SK-N-SH (cell line): ENCODE results near the gene TMEM97. TPM values are rescaled to one million over a fixed set of nuclear protein-coding genes. Genes with fewer than 3 reads are reported as not detected.

Experiments used
- CTCF ChIA-PET: fragments of 300-600, 350-600 bp; formaldehyde crosslinking; extraction: SDS; loops from one replicate; lab custom pipeline; 2021; lab: Yijun Ruan, JAX
- POLR2A ChIA-PET: fragments of 350-600 bp; sonication (Branson Sonifier 250); formaldehyde crosslinking; extraction: SDS; loops from one replicate; lab custom pipeline; 2020; ENCODE audit warnings: antibody characterized with exemption, inconsistent platforms; lab: Yijun Ruan, JAX
- DNase-seq: peaks from one replicate; pipeline ENCODE4 v3.0.0; 2012
- H2AFZ ChIP-seq: fragments of 200-600 bp; sonication (generic); 2 replicates; pipeline ENCODE4 v1.8.1; 2016; ENCODE audit warnings: antibody characterized with exemption, mild to moderate bottlenecking, low read depth
- H3F3A ChIP-seq: fragments of 200-600 bp; sonication (generic); replicated peaks from 2 replicates; pipeline ENCODE3; 2016; ENCODE audit warnings: antibody characterized with exemption, mild to moderate bottlenecking; ENCODE audit not compliant: insufficient read depth
- H3K27ac ChIP-seq, 2 experiments: fragments of 200-500 bp in 1 of 2; fragments of 200-600 bp in 1 of 2; sonication (Bioruptor generic) in 1 of 2; sonication (generic), shearing (Covaris generic) in 1 of 2; 2 replicates each; pipeline versions ENCODE4 v1.5.1 to v1.6.1; 2014 to 2016; ENCODE audit warnings: low read depth in 2 of 2, inconsistent platforms in 1 of 2, low read length in 1 of 2, mild to moderate bottlenecking in 1 of 2, mixed read lengths in 1 of 2
- H3K27me3 ChIP-seq: fragments of 200-600 bp; sonication (generic), shearing (Covaris generic); 2 replicates; pipeline ENCODE4 v1.6.1; 2016; ENCODE audit warnings: mixed run types; ENCODE audit not compliant: insufficient read depth
- H3K36me3 ChIP-seq, 2 experiments: fragments of 200-500 bp in 1 of 2; fragments of 200-600 bp in 1 of 2; sonication (Bioruptor generic) in 1 of 2; sonication (generic) in 1 of 2; replicated peaks in 1 of 2; 2 replicates each; pipeline versions ENCODE3 to v1.5.1; 2014 to 2016; ENCODE audit warnings: low read length in 1 of 2, mild to moderate bottlenecking in 1 of 2; ENCODE audit not compliant: insufficient read depth in 2 of 2, control insufficient read depth in 1 of 2
- H3K4me1 ChIP-seq, 2 experiments: fragments of 200-500 bp in 1 of 2; fragments of 200-600 bp in 1 of 2; sonication (Bioruptor generic) in 1 of 2; sonication (generic), shearing (Covaris generic) in 1 of 2; 2 replicates each; pipeline versions ENCODE4 v1.5.1 to v1.6.1; 2014 to 2016; ENCODE audit warnings: low read depth in 1 of 2, low read length in 1 of 2, mixed run types in 1 of 2; ENCODE audit not compliant: insufficient read depth in 2 of 2, control insufficient read depth in 1 of 2
- H3K4me2 ChIP-seq: fragments of 200-600 bp; sonication (generic), shearing (Covaris generic); 2 replicates; pipeline ENCODE4 v1.6.1; 2017; ENCODE audit warnings: mixed run types
- H3K4me3 ChIP-seq, 2 experiments: fragments of 200-500 bp in 1 of 2; fragments of 200-600 bp in 1 of 2; sonication (Bioruptor generic) in 1 of 2; sonication (generic), shearing (Covaris generic) in 1 of 2; 2 replicates each; pipeline versions ENCODE4 v1.5.1 to v1.8.1; 2014 to 2016; ENCODE audit warnings: low read depth in 2 of 2, inconsistent platforms in 1 of 2, low read length in 1 of 2, mild to moderate bottlenecking in 1 of 2, mixed read lengths in 1 of 2, moderate library complexity in 1 of 2
- H3K79me2 ChIP-seq: fragments of 200-600 bp; sonication (generic); 2 replicates; pipeline ENCODE4 v1.8.1; 2017; ENCODE audit warnings: mild to moderate bottlenecking; ENCODE audit not compliant: insufficient read depth
- H3K9ac ChIP-seq: fragments of 200-600 bp; sonication (generic); 2 replicates; pipeline ENCODE4 v1.6.1; 2017; ENCODE audit warnings: mixed run types
- H3K9me2 ChIP-seq: fragments of 200-600 bp; sonication (generic); 2 replicates; pipeline ENCODE4 v1.6.1; 2017; ENCODE audit warnings: mixed run types
- H3K9me3 ChIP-seq: fragments of 200-600 bp; sonication (generic); 2 replicates; pipeline ENCODE4 v1.6.1; 2017; ENCODE audit warnings: mixed run types, mild to moderate bottlenecking, moderate library complexity
- H4K20me1 ChIP-seq: fragments of 200-600 bp; sonication (generic); 2 replicates; pipeline ENCODE4 v1.6.1; 2017; ENCODE audit warnings: mild to moderate bottlenecking, mixed run types; ENCODE audit not compliant: insufficient read depth
- FOSL2 ChIP-seq: IDR thresholded peaks from 2 replicates; pipeline ENCODE4 v1.4.0; 2012; ENCODE audit warnings: low read depth, mild to moderate bottlenecking, moderate library complexity, borderline replicate concordance
- FOXM1 ChIP-seq: IDR thresholded peaks from 2 replicates; pipeline ENCODE4 v1.4.0; 2012; ENCODE audit warnings: low read depth, mild to moderate bottlenecking
- GATA2 ChIP-seq: sonication (generic); formaldehyde crosslinking; IDR thresholded peaks from 2 replicates; pipeline ENCODE4 v1.5.0; 2020; ENCODE audit warnings: mild to moderate bottlenecking, missing genetic modification reagents
- JUND ChIP-seq: IDR thresholded peaks from 2 replicates; pipeline ENCODE4 v1.4.0; 2012
- POLR2AphosphoS5 ChIP-seq: IDR thresholded peaks from 2 replicates; pipeline ENCODE4 v1.6.1; 2012; ENCODE audit warnings: low read depth, low read length
- RAD21 ChIP-seq: IDR thresholded peaks from 2 replicates; pipeline ENCODE4 v1.6.1; 2012; ENCODE audit warnings: mild to moderate bottlenecking, low read length
- RFX5 ChIP-seq: IDR thresholded peaks from 2 replicates; pipeline ENCODE4 v1.6.1; 2012; ENCODE audit warnings: mild to moderate bottlenecking, improper control_type of control experiment, low read length
- WGBS: methylation state at CpG from one replicate; pipeline ENCODE4 v1.1.6; 2017; ENCODE audit warnings: low lambda C conversion rate; 5-methylcytosine and 5-hydroxymethylcytosine counted together
- polyA plus RNA-seq, 3 experiments: library from polyadenylated mRNA; depleted of rRNA; stranded (reverse); fragments of >200 nt; gene quantifications; 2 replicates each; pipeline ENCODE4 v1.2.3, GENCODE V29; 2012
- TF ChIP-seq, protein P1 (sequence below): IDR thresholded peaks from 2 replicates; pipeline ENCODE4 v1.4.0; 2012; ENCODE audit warnings: low read depth, borderline replicate concordance
- TF ChIP-seq, protein P2 (sequence below): IDR thresholded peaks from 2 replicates; pipeline ENCODE4; 2012

TMEM97 gene
- polyA plus RNA-seq, 1 of the 3 experiments (the other 2 are of a cell fraction), result 8.6 TPM

DNA sequence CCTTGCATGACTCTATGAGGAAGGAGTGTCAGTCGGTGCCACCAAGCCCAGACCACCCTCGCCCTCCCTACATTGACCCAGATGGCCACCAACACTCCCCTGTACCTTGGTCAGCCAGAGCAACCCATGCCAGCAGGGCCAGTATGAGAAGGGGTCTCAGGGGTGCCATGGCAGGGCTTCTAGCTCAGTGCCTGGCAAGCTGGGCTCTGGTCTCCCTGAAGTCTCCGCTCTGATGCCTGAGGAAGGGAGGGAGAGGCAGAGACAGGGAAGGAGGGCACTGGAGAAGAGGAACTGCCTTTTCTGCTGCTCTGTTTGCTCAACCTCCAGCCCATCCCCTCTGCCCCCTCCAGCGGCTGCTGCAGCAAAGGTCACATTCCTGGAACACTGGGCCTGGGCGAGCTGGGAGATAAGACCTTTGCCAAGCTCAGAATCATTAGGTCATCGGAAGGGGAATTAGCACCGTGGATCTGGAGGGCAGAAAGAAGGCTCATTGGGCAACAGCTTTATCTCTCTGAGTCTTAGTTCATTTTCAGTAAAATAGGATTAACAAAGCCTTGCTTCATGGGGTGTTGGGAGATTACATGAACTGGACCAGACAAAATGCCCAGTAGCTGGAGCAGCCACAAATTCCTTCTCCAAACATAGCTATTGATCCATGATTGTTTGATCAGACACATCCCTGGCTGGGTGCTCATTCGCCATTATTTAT lies 51.2 kb downstream of the TMEM97 start, which contains the start of gene VTN:
Gene VTN, minus strand, starts transcription at position 273 of the 709 bp plus-strand sequence. Its CDS starts 104 bp downstream, at position 169.
- DNase-seq, result peak; percentile 78
- Histone ChIP-seq H3F3A (peaks cover 18% of the 10 kb centered on the region), H3K79me2 (peaks cover 26% of the 10 kb centered on the region), H3K4me3 (peak within 1 kb of the TSS; percentile 60 to 84; a peak in 3 of 4 replicates), H3K9me2 (no peaks in the 10 kb centered on the region), H3K36me3 (no peaks in the 10 kb centered on the region), H2AFZ (0 out of 2 replicates have a peak within 1 kb of the TSS, but pooled peaks have one; percentile 49), H4K20me1 (peaks cover 25% of the 10 kb centered on the region), H3K4me1 (peaks cover 15 to 28% of the 10 kb centered on the region in 2 experiments), H3K9ac (peak within 1 kb of the TSS; percentile 41), H3K27ac (peak within 1 kb of the TSS; percentile 67 to 85), H3K4me2 (peak within 1 kb of the TSS; percentile 96), H3K27me3 (no peaks in the 10 kb centered on the region), H3K9me3 (no peaks in the 10 kb centered on the region)
- ChIA-PET CTCF (interaction anchor here (0.9 to 1.8 kb wide), 8 partner anchors 9 to 565 kb away, joined by 3 to 7 read pairs (median 3); partner anchors contain the start of genes IFT20, POLDIP2 and TNFAIP1), POLR2A (interaction anchor here (0.7 to 4.5 kb wide), 4 partner anchors 12 to 35 kb away, joined by 3 to 34 read pairs (median 8); partner anchors contain the start of genes IFT20, POLDIP2 and TNFAIP1)
- 36% methylated on average over 8 of the region's 8 CpGs for WGBS
- TF ChIP-seq FOSL2, result no peak
- no peak for TF ChIP-seq FOXM1
- TF ChIP-seq GATA2 (CRISPR knock-in tag), result peak; percentile 61
- peak; percentile 38; the same call in 1 of the 2 replicates for TF ChIP-seq RAD21
- TF ChIP-seq, protein P1, sequence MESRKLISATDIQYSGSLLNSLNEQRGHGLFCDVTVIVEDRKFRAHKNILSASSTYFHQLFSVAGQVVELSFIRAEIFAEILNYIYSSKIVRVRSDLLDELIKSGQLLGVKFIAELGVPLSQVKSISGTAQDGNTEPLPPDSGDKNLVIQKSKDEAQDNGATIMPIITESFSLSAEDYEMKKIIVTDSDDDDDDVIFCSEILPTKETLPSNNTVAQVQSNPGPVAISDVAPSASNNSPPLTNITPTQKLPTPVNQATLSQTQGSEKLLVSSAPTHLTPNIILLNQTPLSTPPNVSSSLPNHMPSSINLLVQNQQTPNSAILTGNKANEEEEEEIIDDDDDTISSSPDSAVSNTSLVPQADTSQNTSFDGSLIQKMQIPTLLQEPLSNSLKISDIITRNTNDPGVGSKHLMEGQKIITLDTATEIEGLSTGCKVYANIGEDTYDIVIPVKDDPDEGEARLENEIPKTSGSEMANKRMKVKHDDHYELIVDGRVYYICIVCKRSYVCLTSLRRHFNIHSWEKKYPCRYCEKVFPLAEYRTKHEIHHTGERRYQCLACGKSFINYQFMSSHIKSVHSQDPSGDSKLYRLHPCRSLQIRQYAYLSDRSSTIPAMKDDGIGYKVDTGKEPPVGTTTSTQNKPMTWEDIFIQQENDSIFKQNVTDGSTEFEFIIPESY, result no peak
- TF ChIP-seq POLR2AphosphoS5, result no peak
- no peak for TF ChIP-seq JUND
- no peak for TF ChIP-seq RFX5

DNA sequence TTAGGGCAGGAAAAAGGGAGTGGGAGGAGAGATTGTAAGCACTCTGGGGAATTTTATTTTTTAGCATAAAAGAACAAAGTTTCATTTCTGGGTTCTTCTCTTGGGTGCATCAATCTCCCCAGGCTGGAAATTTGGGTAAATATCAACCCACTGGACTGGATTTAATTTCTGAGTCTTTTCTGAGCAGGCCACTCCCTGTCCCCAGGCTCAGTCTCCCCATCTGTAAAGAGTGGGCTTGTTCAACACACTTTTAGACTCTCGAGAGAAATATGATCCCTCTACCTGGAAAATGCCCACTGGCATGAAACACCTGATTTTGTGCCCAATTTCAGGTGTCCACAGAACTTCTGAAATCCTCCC lies 51.7 kb downstream of the TMEM97 start:
- Histone ChIP-seq H4K20me1 (peaks cover 28% of the 10 kb centered on the region), H3K79me2 (peaks cover 31% of the 10 kb centered on the region), H3K27ac (peak overlapping the region; percentile 67 to 85), H3K4me3 (no peak overlapping the region; a peak in 2 of 4 replicates), H3K27me3 (no peaks in the 10 kb centered on the region), H3K36me3 (no peaks in the 10 kb centered on the region), H2AFZ (0 out of 2 replicates have a peak overlapping the region, but pooled peaks have one; percentile 49), H3K9me3 (no peaks in the 10 kb centered on the region), H3K9ac (peak overlapping the region; percentile 41), H3K9me2 (no peaks in the 10 kb centered on the region), H3K4me1 (peaks cover 15 to 28% of the 10 kb centered on the region in 2 experiments), H3K4me2 (peak overlapping the region; percentile 96), H3F3A (peaks cover 18% of the 10 kb centered on the region)
- ChIA-PET POLR2A (interaction anchor here (0.7 to 4.5 kb wide), 4 partner anchors 10 to 35 kb away, joined by 3 to 34 read pairs (median 8); partner anchors contain the start of genes IFT20, POLDIP2 and TNFAIP1), CTCF (interaction anchor here (0.9 to 1.8 kb wide), 8 partner anchors 10 to 565 kb away, joined by 3 to 7 read pairs (median 3); partner anchors contain the start of genes IFT20, POLDIP2 and TNFAIP1)
- TF ChIP-seq, protein P2, sequence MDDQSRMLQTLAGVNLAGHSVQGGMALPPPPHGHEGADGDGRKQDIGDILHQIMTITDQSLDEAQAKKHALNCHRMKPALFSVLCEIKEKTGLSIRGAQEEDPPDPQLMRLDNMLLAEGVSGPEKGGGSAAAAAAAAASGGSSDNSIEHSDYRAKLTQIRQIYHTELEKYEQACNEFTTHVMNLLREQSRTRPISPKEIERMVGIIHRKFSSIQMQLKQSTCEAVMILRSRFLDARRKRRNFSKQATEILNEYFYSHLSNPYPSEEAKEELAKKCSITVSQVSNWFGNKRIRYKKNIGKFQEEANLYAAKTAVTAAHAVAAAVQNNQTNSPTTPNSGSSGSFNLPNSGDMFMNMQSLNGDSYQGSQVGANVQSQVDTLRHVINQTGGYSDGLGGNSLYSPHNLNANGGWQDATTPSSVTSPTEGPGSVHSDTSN, result no peak
- TF ChIP-seq RFX5, result no peak
- no peak for DNase-seq
- 100% methylated on average over 1 of the region's 1 CpG for WGBS
